GM19043 (cell line): ENCODE results near the gene UQCR11.

Experiments used
- ATAC-seq: cut with Tn5 transposase; IDR thresholded peaks from one replicate; pipeline ENCODE4 v1.9.1; 2021; ENCODE audit warnings: low read depth; ENCODE audit not compliant: unreplicated experiment

Gene UQCR11

DNA sequence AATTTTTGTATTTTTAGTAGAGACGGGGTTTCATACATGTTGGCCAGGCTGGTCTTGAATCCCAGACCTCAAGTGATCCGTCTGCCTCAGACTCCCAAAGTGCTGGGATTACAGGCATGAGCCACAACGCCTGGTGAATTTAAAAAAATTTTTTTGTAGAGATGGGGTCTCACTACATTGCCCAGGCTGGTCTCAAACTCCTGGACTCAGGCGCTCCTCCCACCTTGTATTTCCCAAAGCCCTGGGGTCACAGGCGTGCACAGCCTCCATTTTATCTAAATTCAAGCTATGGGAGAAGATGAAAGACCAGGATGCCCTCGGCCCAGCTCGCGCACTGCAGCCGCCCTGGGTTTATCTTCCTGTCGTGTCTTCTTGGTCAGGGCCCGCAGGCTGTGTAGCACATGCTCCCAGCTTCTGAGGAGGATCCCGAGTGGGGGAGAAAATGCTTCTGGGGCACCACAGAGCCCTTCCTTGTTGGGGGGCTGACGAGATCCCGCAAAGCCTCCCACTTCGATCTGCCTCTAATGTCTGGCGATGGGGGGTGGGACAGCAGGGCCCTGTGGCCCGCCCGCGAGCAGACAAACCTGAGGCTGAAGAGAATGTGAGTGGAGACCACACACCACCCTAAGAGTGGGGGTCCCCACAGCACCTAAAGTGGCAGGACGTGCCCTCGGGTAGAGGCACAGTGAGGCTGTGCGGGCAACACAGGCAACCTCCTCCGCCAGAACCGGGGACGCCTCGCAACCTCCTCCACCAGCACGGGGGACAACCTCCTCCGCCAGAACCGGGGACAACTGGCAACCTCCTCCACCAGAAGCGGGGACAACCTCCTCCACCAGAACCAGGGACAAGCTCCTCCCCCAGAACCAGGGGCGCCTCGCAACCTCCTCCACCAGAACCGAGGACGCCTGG, 31.3 kb upstream of the UQCR11 start:
- ATAC-seq = no peak

GRCh38 chr19:1634938-1635243, 29.6 kb upstream of the UQCR11 start:
- no peak for ATAC-seq

- no peak for ATAC-seq
These were observed 29.1 kb upstream of the UQCR11 start for GRCh38 chr19:1634242-1634937.

DNA sequence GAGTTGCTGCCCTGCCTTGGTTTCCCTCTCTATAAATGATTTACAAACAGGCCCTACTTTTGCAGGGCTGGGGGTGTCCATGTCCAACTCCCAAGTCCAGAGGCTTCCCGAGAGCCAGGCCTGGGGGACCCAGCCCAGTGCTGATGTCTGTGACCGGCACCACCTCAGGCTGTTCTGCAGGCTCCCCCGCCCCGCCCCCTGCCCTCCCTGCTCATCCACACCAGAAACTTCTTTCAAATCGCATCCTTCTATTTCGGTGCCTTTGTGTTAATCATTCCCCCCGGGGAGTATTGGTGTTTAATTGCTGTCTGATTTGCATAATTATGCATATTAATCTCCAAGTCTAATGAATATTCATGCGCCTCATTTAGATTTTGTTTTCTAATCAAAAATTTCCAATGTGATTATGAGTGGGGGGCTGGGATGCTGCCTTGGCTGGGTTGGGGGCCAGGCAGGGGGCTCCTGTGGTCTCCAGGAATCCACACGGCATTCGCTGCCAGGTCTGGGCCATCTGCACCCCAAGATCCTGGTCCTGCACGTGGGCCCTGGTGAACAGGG, 28.1 kb upstream of the UQCR11 start:
- ATAC-seq = no peak

DNA sequence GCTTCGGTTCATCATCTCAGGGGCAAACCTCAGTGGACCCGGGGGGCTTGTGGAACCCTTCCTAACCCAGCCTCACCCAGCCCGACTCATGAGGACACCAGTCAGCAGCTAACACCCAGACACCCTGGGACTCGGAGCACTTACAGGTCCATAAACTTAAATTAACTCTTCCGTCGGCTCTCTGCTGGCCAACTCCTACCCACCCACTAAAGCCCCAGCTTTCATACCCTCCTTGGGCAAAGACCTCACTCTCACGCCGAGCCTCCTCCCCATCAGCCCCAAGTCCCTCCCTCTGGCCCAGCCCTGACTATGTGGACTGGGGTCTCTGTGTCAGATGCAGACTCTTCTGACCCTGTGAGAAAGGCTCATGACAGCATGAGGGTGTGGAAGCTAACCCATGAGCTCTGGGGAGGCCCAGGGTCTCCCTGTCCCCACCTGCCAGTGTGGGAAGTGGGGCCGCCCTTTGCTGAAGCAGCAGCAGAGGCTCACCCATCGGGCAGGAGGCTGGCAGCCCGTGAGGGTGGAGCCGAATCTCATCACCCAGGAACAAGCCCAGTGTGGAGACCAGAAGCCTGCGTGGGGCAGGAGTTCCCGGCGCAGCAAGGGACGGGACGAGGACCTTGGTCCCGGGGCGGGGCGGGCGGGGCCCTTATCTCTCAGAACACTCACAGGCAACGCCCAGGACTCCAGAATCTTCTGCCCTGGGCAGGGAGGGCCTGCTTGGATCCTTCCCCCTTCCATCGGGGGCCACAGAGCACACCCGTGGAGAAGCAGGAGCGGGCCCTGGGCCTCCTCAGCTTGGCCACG, 27.4 kb upstream of the UQCR11 start:
- no peak for ATAC-seq

DNA sequence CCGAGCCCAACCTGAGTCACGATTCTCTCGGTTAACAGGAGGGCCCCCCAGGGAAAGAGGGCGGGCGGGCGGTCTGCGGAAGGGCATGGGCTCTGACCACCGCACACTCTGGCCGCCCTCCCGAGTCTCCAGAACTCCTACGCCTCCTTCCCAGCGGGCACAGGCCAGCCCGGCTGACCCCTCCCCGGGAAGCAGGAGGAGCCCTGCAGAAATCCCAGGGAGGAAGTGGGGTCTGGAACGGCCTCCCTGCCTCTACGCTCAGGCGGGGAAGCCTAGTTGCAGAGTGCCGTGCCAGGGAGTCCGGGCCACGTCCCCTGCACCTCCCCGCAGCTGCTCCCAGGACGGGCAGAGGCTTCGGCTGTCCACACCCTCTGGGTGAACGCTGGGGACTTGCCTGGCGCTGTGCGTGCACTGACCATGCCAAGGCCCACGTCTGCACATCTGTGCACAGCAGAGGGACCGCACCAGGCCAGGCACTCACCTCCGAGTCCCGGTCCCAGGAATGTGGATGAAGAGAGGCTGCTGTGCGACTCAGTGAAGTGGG, 26.4 kb upstream of the UQCR11 start:
- ATAC-seq = no peak

DNA sequence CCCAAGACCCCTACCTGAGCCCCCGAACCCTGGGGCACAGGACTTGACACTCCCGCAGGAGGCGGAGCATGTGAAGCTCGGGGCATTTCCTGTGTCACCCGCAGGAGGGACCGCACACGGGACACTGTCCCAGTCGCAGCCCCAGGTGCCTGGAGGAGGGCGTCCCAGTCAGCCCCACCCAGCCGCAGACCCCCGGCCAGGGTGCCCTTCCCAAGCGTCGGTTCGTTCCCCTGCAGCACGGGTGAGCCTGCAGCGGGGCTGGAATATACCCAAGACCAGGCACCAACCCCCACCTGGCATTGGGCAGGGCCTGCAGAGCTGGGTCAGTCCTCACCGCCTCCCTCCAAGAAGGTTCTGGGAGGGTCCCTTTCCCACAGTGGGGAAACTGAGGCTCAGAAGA, 25.5 kb upstream of the UQCR11 start:
- no peak for ATAC-seq

GRCh38 chr19:1630012-1630411, 24.8 kb upstream of the UQCR11 start:
- ATAC-seq = no peak

- ATAC-seq = no peak
These were observed 24.1 kb upstream of the UQCR11 start for GRCh38 chr19:1629256-1629808.

DNA sequence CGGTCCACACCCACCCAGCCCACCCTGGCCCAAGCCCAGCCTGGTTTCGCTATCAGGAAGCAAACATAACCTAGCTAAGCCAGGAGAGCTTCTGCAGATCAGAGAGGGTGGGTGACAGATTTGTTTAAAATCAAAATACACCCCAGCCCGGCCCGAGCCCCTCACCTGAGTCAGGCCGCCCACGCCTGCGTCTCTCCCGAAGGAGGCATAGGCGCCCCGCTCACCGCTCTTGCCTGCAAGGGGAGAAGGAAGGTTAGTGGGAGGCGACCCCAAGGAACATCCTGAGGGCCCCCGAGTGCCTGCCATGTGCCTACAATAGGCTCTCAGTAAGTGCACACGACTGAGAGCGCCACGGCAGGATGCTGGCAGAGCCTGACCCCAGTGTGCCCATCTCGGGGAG, 21.9 kb upstream of the UQCR11 start:
- ATAC-seq = no peak

DNA sequence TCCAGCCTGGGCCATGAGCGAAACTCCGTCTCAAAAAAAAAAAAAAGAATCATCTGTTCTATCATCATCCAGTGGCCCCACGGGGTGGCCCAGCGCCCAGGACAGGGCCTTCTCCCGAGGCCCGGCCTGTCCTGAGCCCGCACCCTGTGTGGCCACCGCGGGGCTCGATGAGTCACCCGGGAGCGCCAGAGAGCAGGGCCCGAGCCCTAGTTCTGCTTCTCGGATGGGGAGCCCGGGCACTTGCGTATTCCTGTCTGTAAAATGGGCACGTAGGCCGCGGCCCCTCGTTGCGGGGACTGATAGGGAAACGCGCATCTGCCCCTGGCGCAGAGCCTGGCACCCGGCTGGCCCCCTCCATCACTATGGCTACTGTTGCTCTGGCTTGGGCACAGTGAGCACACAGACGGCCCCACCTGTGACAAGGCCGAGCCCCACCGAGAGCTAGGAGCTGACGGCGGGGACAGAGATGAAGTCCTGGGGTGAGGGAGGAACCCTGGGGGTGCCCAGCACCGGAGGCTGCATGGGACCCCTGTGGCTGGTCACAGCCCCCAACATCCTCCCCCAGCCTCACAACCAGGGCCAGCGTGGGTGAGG, 21.3 kb upstream of the UQCR11 start:
- no peak for ATAC-seq

DNA sequence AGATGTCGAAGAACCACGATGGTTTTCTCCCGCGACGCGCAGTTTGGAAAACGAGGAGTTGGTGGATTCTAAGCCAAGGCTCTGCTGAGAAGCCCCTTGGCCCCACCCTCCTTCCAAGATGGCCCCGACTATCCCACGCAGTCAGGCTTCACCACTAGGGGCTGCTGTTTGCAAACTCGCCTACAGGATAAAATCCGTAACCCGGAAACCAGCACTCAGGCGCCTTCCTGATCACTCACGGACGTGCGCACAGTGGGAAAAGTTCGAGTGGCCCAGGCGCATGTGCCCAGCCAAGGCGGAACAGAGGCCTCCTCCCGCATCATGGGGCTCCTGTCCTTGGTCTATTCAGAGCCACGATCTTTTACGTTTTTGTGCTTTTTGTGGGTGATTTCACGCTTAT, 19.2 kb upstream of the UQCR11 start:
- no peak for ATAC-seq

GRCh38 chr19:1622541-1622940, 17.3 kb upstream of the UQCR11 start:
- no peak for ATAC-seq

DNA sequence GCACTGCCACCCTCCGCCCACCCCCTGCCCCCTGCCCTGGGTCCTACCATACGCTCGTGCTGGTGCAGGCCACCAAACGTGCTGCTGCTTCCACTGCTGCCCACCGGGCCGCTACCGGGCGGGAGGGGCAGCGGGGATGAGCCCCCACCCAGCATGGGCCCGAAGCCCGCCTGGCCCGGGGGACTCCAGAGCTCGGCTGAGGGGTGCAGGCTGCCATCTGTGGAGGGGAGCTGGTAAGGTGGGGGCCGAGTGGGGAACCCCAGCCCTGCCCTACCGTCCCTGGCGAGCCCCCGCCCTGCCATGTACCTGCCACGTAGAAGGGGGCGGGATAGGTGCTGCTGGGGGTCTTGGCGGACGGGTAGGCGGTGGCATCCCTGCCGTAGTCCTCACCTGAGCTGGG, 16.7 kb upstream of the UQCR11 start:
- no peak for ATAC-seq

- no peak for ATAC-seq
These were observed 16.3 kb upstream of the UQCR11 start for GRCh38 chr19:1621574-1621973.

DNA sequence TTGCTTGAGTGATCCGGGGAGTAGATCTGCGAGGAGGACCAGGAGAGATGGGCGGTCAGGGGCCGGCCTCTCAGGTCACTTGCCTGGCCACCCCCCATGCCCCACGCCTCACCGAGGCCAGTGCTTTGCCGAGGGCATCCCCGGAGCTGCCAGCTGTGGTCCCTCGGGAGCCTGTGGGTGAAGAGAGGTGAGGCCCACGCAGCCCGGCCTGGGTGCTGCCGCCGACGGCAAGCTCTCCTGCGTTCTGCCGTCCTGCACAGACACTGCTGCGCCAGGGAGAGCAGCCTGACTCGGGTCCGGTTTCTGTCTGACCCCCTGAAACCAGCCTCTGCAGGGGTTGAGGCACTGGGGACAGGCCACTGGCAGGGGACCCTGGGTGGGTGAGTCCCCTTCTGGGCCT, 15.8 kb upstream of the UQCR11 start:
- no peak for ATAC-seq

DNA sequence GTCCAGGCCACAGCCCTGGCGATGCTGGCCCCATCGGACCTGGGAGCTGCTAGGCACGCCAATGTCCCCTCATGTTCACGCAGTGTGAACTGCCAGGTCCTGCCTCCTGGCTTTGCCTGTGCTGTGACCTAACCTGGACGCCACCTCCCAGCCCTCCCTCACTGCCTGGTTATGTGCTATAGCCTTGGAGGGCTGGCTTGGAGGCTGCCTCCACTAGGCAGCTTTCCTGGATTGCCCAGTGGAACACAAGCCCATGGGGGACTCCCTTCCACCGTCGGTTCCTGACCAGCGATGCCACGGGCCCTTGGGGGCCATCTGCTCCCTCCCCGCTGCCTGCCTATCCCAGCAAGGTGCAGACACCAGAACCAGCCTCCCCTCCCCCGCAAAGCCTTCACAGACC, 15.2 kb upstream of the UQCR11 start:
- ATAC-seq = no peak

DNA sequence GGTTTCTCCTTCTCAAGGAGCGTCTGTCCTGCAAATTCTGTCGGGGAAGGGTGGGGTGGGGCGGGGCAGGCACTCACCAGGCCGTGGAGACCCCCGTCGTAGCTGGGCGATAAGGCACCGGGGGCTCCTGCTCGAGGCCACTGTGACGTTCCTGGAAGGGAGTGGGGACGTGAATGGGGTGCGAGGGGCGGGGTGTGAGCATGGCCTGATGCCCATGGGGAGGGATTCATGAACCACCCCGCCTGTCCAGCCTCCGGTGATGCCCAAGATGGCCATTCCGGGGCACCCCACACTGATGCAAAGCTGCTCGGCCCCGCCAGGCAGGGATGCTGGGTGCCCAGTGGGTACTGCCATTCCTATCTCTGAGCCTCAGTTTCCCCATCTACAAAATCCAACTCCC, 14.4 kb upstream of the UQCR11 start:
- no peak for ATAC-seq

GRCh38 chr19:1619094-1619439, 13.8 kb upstream of the UQCR11 start:
- ATAC-seq = no peak
